Choroid plexus epithelial cell (primary cell): ENCODE results near the gene MAPKBP1.

ENCODE experiments used
- DNase-seq: peaks from one replicate; pipeline ENCODE4 v3.0.0-alpha.2; 2010; ENCODE audit warnings: low read depth
- H3K4me3 ChIP-seq: 2 replicates; pipeline ENCODE4 v1.5.1; 2011; ENCODE audit warnings: low read depth, mild to moderate bottlenecking, control low read depth, low read length, moderate library complexity
- TF ChIP-seq, protein P1 (sequence below): conservative IDR thresholded peaks from 2 replicates; pipeline ENCODE4 v1.5.1; 2011; ENCODE audit warnings: low read depth, mild to moderate bottlenecking, control low read depth, inconsistent platforms, low read length, moderate library complexity

MAPKBP1 gene

DNA sequence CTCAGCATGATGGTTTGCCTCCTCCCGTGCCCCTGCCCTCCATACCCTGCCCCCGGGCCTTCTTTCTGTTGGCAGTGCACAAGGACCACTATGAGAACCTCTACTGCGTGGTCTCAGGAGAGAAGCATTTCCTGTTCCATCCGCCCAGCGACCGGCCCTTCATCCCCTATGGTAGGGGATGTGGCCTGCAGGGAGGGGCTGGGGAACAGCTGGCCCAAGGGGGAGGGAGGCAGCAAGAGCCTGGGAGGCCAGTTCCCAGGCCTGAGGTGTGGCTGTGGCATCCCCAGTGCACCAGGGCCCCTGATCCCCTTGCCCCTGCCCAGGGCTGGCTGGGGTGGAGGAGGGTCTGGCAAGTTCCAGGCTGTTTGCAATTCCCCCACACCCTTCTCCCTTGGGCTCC, 61.8 kb downstream of the MAPKBP1 start:
- TF ChIP-seq, protein P1, sequence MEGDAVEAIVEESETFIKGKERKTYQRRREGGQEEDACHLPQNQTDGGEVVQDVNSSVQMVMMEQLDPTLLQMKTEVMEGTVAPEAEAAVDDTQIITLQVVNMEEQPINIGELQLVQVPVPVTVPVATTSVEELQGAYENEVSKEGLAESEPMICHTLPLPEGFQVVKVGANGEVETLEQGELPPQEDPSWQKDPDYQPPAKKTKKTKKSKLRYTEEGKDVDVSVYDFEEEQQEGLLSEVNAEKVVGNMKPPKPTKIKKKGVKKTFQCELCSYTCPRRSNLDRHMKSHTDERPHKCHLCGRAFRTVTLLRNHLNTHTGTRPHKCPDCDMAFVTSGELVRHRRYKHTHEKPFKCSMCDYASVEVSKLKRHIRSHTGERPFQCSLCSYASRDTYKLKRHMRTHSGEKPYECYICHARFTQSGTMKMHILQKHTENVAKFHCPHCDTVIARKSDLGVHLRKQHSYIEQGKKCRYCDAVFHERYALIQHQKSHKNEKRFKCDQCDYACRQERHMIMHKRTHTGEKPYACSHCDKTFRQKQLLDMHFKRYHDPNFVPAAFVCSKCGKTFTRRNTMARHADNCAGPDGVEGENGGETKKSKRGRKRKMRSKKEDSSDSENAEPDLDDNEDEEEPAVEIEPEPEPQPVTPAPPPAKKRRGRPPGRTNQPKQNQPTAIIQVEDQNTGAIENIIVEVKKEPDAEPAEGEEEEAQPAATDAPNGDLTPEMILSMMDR = no peak
- DNase-seq = no peak

GRCh38 chr15:41836713-41837454, 62.6 kb downstream of the MAPKBP1 start:
- TF ChIP-seq, protein P1 = no peak
- H3K4me3 ChIP-seq = no peak overlapping the region
- DNase-seq = no peak

More for the DNA sequence above, 61.8 kb downstream of the MAPKBP1 start:
- H3K4me3 ChIP-seq = no peak overlapping the region

DNA sequence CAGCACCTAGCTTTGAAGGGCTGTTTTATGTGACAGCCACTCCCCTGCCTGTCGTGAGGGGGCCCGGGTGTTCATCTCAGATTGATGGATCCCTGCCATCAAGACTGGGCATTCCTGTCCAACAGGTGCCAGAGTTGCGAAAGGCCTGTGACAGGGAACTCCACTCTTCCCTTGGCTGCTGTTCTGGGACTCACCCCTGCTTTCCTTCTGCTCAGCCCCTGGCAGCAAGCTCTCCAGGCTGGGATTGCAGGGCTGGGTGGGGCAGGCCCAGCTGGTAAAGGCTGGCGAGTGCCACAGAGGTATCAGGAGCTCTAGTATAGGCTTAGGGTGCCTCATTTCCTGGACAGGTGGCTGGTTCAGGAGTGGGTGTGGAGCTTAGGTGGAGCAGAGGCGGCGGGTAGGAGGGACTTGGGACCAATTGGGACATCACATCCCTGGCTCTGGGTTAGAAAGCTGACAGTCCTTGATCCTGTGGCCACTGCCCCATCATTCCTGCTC, 64.2 kb downstream of the MAPKBP1 start, which contains the start of gene PLA2G4B:
PLA2G4B (plus strand) TSS at position 448 of the 498 bp plus-strand sequence. CDS start 67 bp downstream, outside the sequence.
- TF ChIP-seq, protein P1 = no peak
- DNase-seq = no peak

DNA sequence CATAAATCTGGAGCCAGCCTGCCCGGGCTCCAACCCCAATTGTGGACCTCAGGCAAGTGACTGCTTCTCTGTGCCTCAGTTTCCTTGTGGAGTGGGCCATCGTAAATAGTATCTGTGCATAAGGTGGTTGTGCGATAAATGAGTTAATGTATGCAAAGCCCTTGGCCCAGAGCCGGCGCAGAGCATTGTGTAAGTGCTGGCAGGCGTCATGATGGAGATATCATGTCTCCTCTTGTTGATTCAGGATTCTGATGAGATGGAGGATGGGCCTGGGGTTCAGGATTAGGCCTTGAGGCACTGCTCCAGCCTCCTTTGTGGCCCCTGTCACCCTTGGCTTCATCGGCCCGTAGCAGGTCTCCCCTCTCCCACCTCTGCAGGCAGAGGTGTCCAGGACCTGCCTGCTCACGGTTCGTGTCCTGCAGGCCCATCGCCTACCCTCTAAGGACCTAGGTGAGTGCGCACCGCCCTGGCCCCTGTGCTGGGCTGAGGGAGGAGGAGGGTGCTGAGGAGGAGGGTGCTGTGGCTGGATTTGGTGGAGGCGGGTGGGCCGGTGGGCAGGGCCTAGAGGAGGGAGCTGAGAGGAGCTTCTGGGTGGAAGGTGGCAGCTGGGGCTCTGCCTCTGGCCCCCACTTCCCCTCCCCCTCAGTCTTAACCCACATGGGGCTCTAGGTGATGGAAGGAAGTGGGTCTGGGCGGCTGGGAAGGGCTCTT, 65.7 kb downstream of the MAPKBP1 start:
- no peak overlapping the region for H3K4me3 ChIP-seq
- DNase-seq = no peak
- TF ChIP-seq, protein P1 = no peak

More for the DNA sequence above, 64.2 kb downstream of the MAPKBP1 start, which contains the start of gene PLA2G4B:
- no peak within 1 kb of the TSS for H3K4me3 ChIP-seq

DNA sequence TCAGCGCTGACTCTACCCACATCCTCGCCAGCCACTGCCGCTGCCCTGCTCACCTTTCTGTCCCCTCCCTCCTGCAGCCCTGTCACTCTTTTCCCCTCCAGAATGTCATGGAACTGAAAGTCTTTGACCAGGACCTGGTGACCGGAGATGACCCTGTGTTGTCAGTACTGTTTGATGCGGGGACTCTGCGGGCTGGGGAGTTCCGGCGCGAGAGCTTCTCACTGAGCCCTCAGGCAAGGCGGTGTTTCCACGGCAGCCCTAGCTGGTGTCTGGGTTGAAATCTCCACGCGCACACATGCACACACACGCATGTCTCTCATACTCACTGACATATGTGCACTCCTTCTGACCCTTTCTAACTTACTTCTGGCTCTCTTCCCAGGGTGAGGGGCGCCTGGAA, 66.4 kb downstream of the MAPKBP1 start:
- TF ChIP-seq, protein P1 = no peak
- no peak overlapping the region for H3K4me3 ChIP-seq
- DNase-seq = no peak

- H3K4me3 ChIP-seq = no peak overlapping the region
- DNase-seq = no peak
- TF ChIP-seq, protein P1 = no peak
These were observed 66.8 kb downstream of the MAPKBP1 start for GRCh38 chr15:41841131-41841530.
